ENCODE measurements around the gene DDX39B.

DDX39B gene

DNA sequence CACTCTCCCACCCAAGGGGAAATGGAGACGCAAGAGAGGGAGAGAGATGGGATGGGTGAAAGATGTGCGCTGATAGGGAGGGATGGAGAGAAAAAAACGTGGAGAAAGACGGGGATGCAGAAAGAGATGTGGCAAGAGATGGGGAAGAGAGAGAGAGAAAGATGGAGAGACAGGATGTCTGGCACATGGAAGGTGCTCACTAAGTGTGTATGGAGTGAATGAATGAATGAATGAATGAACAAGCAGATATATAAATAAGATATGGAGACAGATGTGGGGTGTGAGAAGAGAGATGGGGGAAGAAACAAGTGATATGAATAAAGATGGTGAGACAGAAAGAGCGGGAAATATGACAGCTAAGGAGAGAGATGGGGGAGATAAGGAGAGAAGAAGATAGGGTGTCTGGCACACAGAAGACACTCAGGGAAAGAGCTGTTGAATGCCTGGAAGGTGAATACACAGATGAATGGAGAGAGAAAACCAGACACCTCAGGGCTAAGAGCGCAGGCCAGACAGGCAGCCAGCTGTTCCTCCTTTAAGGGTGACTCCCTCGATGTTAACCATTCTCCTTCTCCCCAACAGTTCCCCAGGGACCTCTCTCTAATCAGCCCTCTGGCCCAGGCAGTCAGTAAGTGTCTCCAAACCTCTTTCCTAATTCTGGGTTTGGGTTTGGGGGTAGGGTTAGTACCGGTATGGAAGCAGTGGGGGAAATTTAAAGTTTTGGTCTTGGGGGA lies 34.3 kb upstream of the DDX39B start:
- DNase-seq (ENCODE audit: low spot score): no peak

DNA sequence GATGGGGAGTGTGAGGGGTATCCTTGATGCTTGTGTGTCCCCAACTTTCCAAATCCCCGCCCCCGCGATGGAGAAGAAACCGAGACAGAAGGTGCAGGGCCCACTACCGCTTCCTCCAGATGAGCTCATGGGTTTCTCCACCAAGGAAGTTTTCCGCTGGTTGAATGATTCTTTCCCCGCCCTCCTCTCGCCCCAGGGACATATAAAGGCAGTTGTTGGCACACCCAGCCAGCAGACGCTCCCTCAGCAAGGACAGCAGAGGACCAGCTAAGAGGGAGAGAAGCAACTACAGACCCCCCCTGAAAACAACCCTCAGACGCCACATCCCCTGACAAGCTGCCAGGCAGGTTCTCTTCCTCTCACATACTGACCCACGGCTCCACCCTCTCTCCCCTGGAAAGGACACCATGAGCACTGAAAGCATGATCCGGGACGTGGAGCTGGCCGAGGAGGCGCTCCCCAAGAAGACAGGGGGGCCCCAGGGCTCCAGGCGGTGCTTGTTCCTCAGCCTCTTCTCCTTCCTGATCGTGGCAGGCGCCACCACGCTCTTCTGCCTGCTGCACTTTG lies 33.6 kb upstream of the DDX39B start, which contains the start of gene TNF:
Gene TNF, plus strand, starts transcription at position 231 of the 567 bp plus-strand sequence. Its CDS starts 177 bp downstream, at position 408.
- peak; percentile 58 for DNase-seq (ENCODE audit: low spot score)

DNA sequence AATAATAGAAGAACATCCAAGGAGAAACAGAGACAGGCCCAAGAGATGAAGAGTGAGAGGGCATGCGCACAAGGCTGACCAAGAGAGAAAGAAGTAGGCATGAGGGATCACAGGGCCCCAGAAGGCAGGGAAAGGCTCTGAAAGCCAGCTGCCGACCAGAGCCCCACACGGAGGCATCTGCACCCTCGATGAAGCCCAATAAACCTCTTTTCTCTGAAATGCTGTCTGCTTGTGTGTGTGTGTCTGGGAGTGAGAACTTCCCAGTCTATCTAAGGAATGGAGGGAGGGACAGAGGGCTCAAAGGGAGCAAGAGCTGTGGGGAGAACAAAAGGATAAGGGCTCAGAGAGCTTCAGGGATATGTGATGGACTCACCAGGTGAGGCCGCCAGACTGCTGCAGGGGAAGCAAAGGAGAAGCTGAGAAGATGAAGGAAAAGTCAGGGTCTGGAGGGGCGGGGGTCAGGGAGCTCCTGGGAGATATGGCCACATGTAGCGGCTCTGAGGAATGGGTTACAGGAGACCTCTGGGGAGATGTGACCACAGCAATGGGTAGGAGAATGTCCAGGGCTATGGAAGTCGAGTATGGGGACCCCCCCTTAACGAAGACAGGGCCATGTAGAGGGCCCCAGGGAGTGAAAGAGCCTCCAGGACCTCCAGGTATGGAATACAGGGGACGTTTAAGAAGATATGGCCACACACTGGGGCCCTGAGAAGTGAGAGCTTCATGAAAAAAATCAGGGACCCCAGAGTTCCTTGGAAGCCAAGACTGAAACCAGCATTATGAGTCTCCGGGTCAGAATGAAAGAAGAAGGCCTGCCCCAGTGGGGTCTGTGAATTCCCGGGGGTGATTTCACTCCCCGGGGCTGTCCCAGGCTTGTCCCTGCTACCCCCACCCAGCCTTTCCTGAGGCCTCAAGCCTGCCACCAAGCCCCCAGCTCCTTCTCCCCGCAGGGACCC lies 32.6 kb upstream of the DDX39B start:
- DNase-seq (ENCODE audit: low spot score): no peak

DNA sequence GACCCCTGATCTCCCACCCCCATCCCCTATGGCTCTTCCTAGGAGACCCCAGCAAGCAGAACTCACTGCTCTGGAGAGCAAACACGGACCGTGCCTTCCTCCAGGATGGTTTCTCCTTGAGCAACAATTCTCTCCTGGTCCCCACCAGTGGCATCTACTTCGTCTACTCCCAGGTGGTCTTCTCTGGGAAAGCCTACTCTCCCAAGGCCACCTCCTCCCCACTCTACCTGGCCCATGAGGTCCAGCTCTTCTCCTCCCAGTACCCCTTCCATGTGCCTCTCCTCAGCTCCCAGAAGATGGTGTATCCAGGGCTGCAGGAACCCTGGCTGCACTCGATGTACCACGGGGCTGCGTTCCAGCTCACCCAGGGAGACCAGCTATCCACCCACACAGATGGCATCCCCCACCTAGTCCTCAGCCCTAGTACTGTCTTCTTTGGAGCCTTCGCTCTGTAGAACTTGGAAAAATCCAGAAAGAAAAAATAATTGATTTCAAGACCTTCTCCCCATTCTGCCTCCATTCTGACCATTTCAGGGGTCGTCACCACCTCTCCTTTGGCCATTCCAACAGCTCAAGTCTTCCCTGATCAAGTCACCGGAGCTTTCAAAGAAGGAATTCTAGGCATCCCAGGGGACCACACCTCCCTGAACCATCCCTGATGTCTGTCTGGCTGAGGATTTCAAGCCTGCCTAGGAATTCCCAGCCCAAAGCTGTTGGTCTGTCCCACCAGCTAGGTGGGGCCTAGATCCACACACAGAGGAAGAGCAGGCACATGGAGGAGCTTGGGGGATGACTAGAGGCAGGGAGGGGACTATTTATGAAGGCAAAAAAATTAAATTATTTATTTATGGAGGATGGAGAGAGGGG lies 31.7 kb upstream of the DDX39B start:
- DNase-seq (ENCODE audit: low spot score): no peak

DNA sequence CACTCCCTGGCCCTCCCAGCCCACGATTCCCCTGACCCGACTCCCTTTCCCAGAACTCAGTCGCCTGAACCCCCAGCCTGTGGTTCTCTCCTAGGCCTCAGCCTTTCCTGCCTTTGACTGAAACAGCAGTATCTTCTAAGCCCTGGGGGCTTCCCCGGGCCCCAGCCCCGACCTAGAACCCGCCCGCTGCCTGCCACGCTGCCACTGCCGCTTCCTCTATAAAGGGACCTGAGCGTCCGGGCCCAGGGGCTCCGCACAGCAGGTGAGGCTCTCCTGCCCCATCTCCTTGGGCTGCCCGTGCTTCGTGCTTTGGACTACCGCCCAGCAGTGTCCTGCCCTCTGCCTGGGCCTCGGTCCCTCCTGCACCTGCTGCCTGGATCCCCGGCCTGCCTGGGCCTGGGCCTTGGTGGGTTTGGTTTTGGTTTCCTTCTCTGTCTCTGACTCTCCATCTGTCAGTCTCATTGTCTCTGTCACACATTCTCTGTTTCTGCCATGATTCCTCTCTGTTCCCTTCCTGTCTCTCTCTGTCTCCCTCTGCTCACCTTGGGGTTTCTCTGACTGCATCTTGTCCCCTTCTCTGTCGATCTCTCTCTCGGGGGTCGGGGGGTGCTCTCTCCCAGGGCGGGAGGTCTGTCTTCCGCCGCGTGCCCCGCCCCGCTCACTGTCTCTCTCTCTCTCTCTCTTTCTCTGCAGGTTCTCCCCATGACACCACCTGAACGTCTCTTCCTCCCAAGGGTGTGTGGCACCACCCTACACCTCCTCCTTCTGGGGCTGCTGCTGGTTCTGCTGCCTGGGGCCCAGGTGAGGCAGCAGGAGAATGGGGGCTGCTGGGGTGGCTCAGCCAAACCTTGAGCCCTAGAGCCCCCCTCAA lies 30.5 kb upstream of the DDX39B start, which contains the start of gene LTA:
Gene LTA, plus strand, starts transcription at position 249 of the 871 bp plus-strand sequence. Its CDS starts 454 bp downstream, at position 703.
- DNase-seq (ENCODE audit: low spot score): no peak

DNA sequence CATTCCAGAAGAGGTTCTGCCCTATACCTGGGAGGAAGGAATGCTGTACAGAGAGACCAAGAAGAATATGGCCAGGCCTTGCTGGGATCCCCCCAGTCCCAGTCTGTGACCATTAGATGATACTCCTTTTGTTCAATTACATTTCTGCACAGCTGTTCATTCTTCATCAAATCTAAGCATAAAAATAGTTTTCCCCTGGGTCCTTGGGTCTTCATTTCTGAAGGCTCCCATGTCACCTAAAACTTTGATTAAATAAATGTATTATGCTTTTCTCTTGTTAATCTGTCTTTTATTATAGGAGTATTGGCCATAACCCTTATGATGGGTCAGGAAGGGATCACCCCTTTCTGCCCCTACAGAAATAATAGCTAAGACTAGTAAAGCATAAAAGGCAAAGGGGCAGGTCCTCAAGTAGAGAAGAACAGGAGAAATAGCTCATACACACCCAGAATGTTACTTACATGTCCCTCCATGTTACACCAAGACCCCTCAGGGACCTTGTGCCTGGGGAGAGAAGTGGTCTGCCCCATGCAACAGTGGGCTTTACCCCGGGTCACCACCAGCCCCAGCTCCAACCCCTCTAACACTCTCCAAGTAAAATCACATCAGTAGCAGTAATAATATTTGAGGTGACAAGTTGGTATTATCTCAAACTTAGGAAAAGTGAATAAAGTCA lies 28.2 kb upstream of the DDX39B start:
- no peak for DNase-seq (ENCODE audit: low spot score)

DNA sequence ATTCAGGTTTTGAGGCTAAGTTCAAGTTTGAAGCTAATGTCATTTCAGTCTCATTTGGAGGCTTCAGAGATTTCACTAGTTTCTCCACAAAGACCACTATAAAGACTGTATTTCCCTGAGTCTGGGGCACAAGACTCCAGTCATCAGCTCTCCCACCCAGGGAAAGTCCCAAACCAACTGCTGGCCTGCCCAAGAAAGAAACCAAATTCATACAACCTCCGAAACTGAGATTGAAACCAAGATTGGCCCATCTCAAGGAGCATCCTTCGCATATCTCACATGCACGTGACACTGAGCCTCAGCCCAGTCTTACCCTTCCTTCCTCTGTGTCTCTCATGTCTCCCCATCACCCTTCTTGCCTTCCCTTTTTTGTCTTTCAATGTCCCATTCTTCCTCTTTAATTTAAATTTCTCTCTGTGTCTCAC lies 26.7 kb upstream of the DDX39B start:
- peak; percentile 38 for DNase-seq (ENCODE audit: low spot score)

DNA sequence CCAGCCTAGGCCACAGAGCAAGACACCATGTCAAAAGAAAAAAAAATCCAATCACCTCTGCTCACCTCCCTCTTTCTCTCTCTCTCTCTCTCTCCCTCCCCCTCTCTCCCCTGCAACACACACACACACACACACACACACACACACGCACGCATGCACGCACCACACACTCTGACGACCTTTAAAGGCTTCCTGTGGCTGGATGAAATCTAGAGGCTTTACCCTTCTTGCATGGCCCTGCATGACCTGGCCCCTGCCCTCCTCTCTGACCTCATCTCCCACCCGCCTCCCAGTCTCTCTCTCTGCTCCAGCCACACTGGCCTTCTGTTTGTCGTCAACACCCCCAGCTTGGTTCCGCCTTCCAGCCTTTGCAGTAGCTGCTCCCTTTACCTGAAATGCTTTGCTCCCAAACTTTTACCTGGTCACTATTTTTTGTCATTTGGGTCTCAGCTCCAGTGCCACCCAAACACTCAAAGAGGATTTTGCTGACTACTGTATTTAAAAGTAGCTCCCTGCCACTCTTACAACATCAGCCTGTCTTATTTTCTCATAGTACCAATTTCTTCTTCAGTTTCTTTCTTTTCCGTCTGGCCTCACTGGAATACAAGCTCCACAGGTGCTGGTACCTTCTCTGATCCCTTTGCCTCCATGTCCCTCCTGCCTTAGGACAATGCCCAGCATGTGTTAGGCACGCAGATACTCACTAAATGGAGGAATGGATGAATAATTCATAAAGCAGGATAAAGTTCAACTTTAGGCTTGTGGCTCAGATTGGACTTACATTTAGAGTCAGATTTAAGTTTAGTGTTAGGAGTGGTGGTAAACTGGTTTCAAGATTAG lies 25.9 kb upstream of the DDX39B start:
- no peak for DNase-seq (ENCODE audit: low spot score)

DNA sequence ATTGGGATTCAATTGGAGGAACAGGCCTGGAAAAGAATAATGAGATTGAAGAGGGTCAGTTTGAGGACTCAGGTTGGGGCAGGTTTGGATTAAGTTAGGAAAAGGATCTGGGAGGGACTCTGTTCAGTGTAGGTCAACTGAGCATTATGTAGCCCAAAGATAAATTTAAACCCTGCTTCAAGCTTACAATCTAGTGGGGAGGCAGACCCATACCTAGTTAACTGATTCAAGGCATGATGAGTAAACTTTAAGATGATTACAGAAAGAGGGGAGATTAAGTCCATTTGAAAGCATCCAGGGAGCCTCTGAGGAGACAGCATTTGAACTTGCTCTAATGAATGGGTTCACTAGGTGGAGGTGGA lies 18.9 kb upstream of the DDX39B start:
- no peak for DNase-seq (ENCODE audit: low spot score)

DNA sequence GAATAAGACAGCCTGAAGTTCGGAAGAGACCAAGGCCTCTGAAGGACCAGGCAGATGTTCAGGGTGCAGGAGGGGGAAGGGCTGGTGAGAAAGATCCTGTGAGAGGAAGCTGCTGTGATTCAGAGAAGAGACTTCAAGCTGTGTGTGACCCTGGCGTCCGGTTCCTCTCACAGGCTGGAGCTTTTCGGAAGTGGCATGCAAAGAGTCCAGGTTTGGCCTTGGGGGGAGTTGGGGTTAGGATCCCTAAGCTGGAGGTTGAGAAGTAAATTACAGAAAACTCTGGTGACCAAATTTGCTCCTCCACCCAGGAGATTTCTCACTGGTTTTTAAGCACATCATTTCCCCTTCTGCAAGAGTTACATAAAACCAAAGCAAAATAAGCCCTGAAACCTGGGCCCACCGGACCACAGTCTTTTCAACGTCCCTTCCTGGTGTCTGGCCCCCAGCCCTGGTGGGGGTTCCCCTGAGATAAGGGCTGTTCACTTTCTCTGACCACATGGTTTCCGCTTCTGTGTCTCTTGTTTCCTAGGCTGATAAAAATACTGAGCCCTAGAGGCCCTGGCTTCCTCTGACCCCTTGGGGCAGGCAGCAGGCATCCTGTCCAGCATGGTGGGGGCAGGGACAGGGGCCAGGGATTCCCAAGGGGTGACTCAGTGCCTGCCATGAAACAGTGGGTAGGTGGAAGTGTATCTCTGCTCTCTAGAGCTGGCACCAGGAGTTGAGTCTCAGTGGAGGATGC lies 18.3 kb upstream of the DDX39B start:
- DNase-seq (ENCODE audit: low spot score): peak; percentile 79

DNA sequence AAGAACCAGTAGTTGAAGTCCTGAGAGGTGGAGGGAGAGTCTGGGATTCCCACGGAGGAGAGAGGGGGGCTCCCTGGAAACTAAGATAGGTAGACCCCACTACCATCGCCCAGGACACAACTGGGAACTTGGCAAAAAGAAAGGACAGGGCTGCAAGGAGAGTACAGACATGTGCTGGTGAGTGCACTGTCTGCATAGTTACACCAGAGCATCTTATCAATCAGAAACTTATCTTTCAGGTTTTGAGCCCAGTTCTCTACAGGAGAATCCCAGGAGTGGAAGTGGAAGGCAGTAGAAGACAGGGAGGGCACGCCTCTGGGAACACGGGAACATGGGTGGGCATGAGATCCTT lies 17.8 kb upstream of the DDX39B start:
- no peak for DNase-seq (ENCODE audit: low spot score)

DNA sequence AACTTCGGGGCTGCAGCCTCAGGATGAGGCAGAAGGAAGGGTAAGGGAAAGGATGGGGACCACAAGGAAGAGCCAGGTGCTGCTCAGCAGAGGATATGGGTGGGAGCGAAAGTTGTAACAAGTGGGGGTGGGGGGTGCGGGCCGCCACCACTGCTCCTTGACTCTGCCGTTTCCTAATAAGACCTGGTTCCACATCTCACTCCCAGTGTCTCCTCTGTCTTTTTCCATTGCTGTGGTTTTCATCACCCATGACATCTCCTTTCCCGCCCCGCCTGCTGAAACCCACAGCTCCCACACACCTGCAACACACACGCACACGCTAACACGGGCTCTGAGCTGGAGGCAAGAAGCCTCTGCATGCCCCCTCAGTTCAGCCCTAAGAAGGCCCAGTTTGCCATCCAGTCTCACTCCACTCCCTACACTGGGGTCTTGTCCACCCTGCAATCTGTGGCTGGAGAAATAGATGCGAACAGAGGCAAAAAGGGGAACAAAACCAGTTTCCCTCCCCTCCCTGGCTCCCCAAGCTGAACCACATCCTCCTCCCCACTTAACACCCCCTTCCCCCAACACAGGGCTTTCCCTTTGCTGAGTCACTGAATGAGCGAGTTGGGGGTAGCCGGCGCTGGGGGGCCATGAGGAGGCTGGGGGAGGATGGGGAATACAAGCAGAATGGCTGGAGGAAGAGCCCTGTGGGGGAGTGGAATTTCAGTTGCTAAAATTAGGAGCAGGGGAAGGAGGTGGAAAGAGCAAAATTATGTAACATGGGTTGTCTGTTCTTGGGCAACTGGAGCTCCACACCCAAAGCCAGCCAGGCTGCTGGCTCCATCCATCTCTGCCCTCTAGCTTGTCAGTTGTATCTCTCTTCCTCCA lies 17.1 kb upstream of the DDX39B start:
- DNase-seq (ENCODE audit: low spot score): peak; percentile 72

DNA sequence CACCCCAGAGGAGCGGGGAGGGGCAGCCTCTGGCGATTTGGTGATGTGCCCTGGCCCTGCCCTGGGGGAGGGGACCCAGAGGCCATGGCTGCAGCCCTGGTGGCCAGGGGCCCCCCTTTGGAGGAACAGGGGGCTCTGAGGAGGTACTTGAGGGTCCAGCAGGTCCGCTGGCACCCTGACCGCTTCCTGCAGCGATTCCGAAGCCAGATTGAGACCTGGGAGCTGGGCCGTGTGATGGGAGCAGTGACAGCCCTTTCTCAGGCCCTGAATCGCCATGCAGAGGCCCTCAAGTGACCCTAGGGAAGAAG lies 16.5 kb upstream of the DDX39B start:
- DNase-seq (ENCODE audit: low spot score): no peak

DNA sequence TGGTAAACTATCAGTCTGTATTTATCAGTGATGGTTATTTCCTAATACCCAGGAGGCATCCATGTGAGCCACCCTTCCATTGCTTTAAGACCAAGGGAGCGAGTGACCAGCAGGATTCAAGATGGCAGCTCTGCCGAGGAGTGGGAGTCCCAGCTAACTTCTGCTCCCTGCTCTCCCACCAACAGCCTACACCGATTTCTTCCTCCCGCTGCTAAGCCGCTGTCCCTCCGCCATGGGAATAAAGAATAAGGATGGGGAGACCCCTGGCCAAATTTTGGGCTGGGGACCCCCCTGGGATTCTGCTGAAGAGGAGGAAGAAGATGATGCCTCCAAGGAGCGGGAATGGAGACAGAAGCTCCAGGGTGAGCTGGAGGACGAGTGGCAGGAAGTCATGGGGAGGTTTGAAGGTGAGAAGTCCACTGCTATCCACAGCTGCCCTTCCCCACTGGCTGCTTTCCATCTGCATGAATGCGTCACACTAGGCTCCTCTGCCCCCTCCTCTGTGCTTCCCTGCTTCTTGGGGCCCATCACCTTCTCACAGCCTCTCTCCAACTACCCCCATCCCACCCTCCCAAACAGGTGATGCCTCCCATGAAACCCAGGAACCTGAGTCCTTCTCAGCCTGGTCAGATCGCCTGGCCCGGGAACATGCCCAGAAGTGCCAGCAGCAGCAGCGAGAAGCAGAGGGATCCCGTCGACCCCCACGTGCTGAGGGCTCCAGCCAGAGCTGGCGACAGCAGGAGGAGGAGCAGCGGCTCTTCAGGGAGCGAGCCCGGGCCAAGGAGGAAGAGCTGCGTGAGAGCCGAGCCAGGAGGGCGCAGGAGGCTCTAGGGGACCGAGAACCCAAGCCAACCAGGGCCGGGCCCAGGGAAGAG lies 15.9 kb upstream of the DDX39B start:
- no peak for DNase-seq (ENCODE audit: low spot score)

DNA sequence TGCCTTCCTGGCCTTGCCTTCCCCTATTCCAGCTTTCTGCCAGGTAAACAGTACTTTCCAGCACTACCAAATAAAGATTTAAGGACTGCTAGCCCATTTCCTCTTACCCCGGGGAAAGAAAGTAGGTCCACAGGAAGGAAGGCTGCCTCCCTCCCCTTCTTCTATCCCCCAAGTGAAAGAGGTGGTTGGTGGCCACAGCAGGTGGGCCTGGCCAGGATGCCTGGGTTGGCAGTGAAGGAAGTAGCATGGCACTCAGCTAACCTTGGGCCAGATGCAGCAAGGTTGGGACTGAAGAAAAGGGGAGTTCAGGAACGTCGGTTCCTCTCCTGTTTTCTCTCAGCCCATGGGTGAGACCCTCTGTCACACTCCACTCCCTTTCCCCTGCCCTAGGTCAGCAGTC lies 14.5 kb upstream of the DDX39B start:
- DNase-seq (ENCODE audit: low spot score): no peak

DNA sequence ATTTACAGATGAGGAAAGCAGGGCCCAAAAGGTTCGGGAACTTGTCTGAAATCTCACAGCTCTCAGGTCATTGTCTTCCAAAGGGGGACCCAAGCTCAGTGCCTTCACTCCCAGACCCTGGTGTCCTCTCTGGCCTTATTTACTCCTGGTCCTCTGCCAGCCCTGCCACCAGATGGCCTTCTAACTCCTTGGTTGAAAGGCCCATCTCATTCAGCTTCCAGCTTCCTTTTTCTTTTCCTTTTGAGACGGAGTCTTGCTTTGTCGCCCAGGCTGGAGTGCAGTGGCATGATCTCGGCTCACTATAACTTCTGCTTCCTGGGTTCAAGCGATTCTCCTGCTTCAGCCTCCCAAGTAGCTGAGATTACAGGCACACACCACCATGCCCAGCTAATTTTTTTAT lies 9.6 kb upstream of the DDX39B start:
- DNase-seq (ENCODE audit: low spot score): peak; percentile 77

DNA sequence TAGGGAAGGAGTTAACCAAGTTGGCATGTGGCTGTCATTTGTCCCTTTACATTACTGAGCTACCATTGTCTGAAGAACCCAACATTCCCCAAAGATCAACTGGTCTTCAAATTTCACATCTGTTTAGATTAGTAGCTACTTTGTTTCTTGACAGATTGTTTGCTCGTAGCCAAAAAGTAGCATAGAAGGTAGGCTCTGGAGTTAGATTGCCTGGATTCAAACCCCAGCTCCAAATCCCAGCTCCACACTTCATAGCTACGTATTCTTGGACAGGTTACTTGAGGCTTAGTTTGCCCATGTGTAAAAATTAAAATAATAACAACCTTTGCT lies 6.7 kb upstream of the DDX39B start:
- DNase-seq (ENCODE audit: low spot score): no peak
